GM18519 (cell line): Measurements from ENCODE around the gene MYH8.

Source experiments
- ATAC-seq: cut with Tn5 transposase; IDR thresholded peaks from one replicate; pipeline ENCODE4 v1.9.1; 2021; ENCODE audit warnings: mild to moderate bottlenecking, moderate library complexity; ENCODE audit not compliant: unreplicated experiment, low FRiP score

The MYH8 gene

DNA sequence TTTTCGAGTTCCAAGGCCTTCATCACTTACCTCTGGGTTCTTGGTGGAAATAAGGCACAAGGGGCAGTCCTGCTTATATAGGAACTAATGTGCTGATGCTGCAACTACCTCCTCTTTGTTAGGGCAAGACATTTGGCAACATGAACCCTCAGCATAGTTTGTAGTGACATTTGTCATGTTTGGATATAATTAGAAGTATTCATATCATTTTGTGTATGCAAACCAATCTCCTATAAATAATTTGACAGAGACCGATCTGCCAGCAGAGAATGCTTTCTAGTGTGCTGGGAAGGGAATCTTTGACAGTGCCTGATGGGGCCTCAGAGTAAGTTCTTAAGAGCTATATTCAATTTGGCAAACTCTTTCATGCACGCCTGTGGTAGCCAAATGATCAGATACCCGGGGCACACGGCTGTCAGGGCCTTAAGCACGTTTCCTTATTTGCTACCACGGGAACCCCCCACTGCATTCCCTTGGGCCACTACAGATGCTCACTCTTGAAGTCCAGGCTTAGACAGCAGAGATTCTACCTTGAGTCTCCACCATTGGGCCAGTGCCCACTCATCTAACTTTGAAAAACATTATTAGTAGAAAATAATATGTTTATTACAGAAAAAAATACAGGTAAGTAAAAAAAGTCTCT lies at the start of gene MYH8:
Gene MYH8 (minus strand): TSS at position 51 of the 643 bp plus-strand sequence. CDS start 1,723 bp downstream, outside the sequence.
- no peak for ATAC-seq

DNA sequence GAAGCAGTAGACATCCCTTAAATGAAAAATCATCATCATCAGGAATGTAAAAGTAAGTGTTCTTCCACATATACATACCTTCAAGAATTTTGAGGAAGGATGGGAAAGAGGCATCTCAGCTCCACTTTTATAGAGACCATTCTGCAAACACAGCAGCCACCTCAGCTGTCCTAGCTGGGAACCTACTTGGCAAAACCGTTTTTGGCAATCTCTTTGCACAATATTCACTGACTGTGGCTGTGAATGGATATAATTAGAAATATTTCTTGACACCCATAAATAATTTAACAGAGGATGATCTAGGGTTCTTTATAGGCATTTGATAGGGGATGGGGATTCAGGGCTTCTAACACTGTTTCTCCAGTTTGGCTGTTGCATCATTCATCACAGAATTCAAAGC lies 47.7 kb upstream of the MYH8 start, which contains the start of gene MYH4:
Gene MYH4 (minus strand): TSS at position 101 of the 400 bp plus-strand sequence. CDS start 2,814 bp downstream, outside the sequence.
- ATAC-seq = no peak

GRCh38 chr17:10463402-10463801 lies 41.7 kb upstream of the MYH8 start:
- no peak for ATAC-seq

- ATAC-seq = no peak
These were observed 38.3 kb upstream of the MYH8 start for GRCh38 chr17:10460062-10460461.

DNA sequence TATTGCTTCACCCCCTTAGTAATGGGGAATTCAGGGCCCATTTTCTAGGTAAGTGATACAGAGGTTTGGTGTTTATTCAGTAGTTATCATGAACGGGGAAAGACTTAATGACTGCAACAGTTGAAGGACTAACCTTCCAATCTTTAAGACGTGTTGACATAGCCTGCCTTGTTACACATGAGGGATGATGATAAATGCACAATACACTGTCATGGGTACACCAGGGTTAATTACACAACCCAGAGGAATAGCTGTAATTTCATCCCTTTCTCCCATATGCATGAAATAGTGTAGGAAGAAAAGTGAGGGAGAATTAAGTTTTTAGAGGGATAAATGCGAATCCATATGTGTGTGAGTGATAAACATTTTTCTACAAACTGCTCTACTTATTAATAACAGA lies 37.0 kb upstream of the MYH8 start:
- no peak for ATAC-seq

DNA sequence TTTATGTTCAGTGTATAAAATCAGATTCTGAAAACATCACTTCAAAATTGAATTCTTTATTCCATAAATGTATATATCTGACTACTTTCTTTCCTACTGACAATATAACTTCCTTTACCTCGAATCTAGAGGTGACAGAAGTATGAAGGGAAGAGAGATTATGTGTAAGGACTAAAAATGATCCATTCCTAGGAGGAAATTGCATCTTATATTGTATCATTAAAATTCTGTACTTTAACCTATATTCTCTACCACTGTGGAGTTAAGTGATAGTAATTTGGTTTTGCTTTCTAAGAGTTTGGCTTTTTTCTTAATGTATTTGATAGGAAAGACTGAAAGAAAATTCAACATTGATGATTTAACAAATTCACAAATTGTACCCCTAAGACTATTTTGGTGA lies 36.2 kb upstream of the MYH8 start:
- no peak for ATAC-seq

GRCh38 chr17:10447026-10447931 lies 25.5 kb upstream of the MYH8 start:
- no peak for ATAC-seq

DNA sequence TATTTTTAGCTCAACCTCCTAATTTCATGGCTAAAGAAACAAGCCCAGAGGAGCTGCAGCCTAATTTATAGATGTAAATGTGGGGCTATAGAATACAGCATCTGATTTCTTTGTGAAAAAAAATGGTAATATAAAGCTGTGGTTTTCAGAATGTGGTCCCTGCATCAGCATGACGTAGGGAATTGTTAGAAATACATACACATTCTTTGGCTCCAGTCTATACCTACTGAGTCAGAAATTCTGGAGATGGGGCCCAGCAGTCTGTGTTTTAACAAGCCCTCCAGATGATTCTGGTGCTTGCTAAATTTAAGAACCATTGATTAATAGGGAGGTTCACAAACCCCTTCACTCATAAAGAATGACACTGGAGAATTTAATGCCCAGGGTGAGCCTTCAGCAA lies 18.1 kb upstream of the MYH8 start:
- no peak for ATAC-seq

DNA sequence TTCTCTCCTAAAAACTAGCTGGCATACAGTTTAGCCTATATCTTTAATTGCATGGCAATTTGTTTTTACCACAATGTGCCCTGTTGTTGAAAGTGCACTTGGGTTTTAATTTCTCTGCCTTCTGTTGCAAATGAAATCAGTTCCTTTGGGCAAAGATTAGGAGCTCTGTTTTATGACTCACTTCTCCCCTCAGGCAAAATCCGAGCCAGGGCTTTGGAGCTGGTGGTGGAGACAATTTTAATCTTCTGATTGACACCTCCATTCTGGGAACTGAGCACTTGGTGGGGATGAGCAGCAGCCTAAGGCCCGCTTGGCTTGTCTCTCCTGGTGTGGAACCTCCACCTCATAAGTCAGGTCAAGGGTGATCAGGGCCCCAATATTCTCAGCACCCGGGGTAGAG lies 13.3 kb upstream of the MYH8 start:
- ATAC-seq = no peak

- ATAC-seq = no peak
These were observed 7.8 kb upstream of the MYH8 start for GRCh38 chr17:10429421-10430045.

DNA sequence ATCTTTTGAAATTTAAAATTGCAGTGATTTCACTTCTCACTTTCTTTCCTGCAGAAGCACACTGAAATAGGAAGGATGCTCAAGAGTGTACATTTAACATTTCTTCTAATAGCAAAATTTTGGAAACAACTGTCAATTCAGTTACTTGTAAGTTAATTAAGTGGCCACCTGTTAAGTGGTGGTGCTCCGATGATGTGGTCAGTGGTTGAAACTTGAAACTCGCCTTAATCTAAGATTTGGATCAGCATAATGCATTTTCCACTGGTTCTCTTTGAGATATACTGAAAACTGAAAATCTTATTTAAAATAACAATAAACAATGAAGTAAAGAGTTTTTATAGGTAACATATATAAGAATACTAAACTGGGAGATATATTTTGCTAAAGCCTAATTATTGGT lies 7.0 kb upstream of the MYH8 start:
- no peak for ATAC-seq

DNA sequence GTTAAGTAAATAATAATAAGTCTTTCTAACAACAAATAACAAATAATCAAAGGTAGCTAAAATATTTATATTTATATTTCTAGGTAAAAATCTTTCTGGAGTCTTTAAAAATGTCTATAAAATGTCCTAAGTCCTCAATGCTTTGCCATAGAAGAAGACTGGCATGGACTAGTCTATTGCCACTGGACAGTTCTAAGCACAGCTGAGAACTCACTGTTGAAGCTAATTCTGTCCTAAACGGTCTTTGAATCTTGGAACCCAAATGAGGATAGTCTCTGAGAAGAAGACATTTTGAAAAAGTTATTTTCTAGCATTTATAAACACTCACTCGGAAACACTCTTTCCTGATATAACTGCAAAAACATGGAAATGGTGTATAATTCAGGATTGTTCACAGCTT lies 539 bp downstream of the MYH8 start:
- ATAC-seq = no peak

- ATAC-seq = no peak
These were observed 939 bp downstream of the MYH8 start for GRCh38 chr17:10420811-10421210.

DNA sequence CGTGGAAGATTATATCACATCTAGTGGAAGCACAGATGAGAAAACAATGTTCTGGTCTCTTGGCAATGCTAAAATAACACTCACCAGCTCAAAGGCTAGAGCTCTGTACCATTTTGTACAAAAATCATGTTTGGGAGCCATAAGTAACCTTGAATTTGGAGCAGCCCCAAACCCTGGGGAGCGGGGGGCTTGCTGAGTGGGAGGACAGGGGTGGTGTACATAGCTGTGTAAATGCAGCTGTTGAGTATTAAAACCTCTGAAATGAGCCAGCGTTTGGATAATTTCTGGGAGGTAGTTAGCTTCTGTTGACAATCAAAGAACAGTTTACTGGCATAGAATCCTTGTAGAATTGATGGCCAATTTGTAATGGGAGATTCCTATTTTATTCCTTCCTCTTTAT lies 4.3 kb downstream of the MYH8 start:
- no peak for ATAC-seq

GRCh38 chr17:10415161-10415560 lies 6.6 kb downstream of the MYH8 start:
- no peak for ATAC-seq

GRCh38 chr17:10403589-10403988 lies 18.2 kb downstream of the MYH8 start:
- no peak for ATAC-seq

- no peak for ATAC-seq
These were observed 23.4 kb downstream of the MYH8 start for GRCh38 chr17:10398352-10398751.

DNA sequence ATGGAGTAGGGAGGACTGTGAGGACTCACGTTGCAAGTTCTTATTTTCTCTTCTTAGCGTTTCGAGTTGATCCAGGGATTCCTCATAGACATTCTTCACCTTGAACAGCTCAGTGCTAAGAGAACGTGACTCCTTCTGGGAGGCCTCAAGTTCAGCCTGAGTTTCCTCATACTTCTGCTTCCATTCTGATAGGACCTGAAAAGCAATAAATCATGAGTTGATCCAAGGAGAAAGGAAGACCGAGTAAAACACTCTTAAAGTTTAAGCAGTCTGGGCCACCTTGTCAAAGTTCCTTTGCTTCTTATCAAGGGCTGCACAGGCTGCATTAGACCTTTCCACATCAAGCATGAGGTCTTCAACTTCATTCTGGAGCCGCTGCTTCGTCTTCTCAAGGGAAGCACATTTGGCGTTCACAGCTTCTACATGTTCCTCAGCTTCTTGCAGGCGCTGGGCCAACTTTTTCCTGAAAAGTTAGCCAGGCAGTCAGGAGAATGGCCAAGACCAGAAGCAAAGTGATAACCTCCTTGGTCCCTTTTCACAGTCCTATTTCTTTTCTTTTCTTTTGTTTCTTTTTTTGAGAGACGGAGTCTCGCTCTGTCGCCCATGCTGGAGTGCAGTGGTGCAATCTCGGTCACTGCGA lies 25.1 kb downstream of the MYH8 start:
- no peak for ATAC-seq

- ATAC-seq = no peak
These were observed 27.4 kb downstream of the MYH8 start for GRCh38 chr17:10394201-10394887.

- no peak for ATAC-seq
These were observed 28.9 kb downstream of the MYH8 start for GRCh38 chr17:10392880-10393279.
